Muscle of leg (tissue), 11 donors: ENCODE measurements around the gene ARHGEF11. TPM values are rescaled to one million over a fixed set of nuclear protein-coding genes. Genes with fewer than 3 reads are reported as not detected.

Source experiments
- DNase-seq: peaks from one replicate; pipeline ENCODE4 v3.0.0; 2013
- H3K27ac ChIP-seq: one replicate; pipeline ENCODE4 v1.5.1; 2013; ENCODE audit warnings: mild to moderate bottlenecking, low read length, control low read depth
- H3K27me3 ChIP-seq: one replicate; pipeline ENCODE4 v1.6.1; 2013; ENCODE audit warnings: low read length; ENCODE audit not compliant: control insufficient read depth, insufficient read depth
- H3K36me3 ChIP-seq: one replicate; pipeline ENCODE4 v1.6.1; 2013; ENCODE audit warnings: low read length; ENCODE audit not compliant: control insufficient read depth, insufficient read depth
- H3K4me1 ChIP-seq: one replicate; pipeline ENCODE4 v1.6.1; 2013; ENCODE audit warnings: low read length; ENCODE audit not compliant: control insufficient read depth, insufficient read depth
- H3K4me3 ChIP-seq: one replicate; pipeline ENCODE4 v1.5.1; 2013; ENCODE audit warnings: low read length, control low read depth
- H3K9me3 ChIP-seq: replicated peaks from 2 replicates; pipeline ENCODE4 v1.6.1; 2013; ENCODE audit warnings: low read depth, low read length; ENCODE audit not compliant: control insufficient read depth
- WGBS: methylation state at CpG from one replicate; pipeline ENCODE4 v1.1.5; 2013; ENCODE audit warnings: missing lambda C conversion rate; ENCODE audit not compliant: insufficient coverage; 5-methylcytosine and 5-hydroxymethylcytosine counted together
- polyA plus RNA-seq, 8 donors: library from polyadenylated mRNA; unstranded; fragments of 120-200 nt; gene quantifications; one replicate each; pipeline versions ENCODE4 v1.2.1 to v1.2.3, GENCODE V29; 2013; ENCODE audit warnings: inconsistent platforms in 1 of 8, low replicate concordance in 1 of 8; ENCODE audit not compliant: insufficient read length in 8 of 8, insufficient read depth in 1 of 8
- total RNA-seq: library from RNA; stranded (reverse); fragments of 120-200 nt; gene quantifications from one replicate; pipeline ENCODE4 v1.2.4, GENCODE V29; 2013

ARHGEF11 gene
- total and polyA plus RNA-seq, 9 donors, result 18.4 to 30.0 (median 22.3) TPM

- no CpG with 5 or more reads among the region's 4 CpGs for WGBS
Observed at GRCh38 chr1:156961709-156962108, 83.8 kb downstream of the ARHGEF11 start.

GRCh38 chr1:156959925-156960324 lies 85.6 kb downstream of the ARHGEF11 start:
- DNase-seq, result no peak
- no peaks in the 10 kb centered on the region for H3K9me3 ChIP-seq
- no peaks in the 10 kb centered on the region for H3K4me1 ChIP-seq
- H3K27me3 ChIP-seq, result no peaks in the 10 kb centered on the region
- WGBS, result 93% methylated on average over 5 of the region's 6 CpGs
- H3K27ac ChIP-seq, result no peak overlapping the region
- peaks cover 84% of the 10 kb centered on the region for H3K36me3 ChIP-seq
- no peak overlapping the region for H3K4me3 ChIP-seq

More at GRCh38 chr1:156961709-156962108, 83.8 kb downstream of the ARHGEF11 start:
- no peak for DNase-seq
- peaks cover 77% of the 10 kb centered on the region for H3K36me3 ChIP-seq
- no peak overlapping the region for H3K27ac ChIP-seq
- H3K27me3 ChIP-seq, result no peaks in the 10 kb centered on the region
- no peaks in the 10 kb centered on the region for H3K9me3 ChIP-seq
- no peak overlapping the region for H3K4me3 ChIP-seq
- H3K4me1 ChIP-seq, result no peaks in the 10 kb centered on the region

GRCh38 chr1:156959414-156959813 lies 86.1 kb downstream of the ARHGEF11 start:
- DNase-seq, result peak; percentile 30
- H3K9me3 ChIP-seq, result no peaks in the 10 kb centered on the region
- H3K27me3 ChIP-seq, result no peaks in the 10 kb centered on the region
- H3K27ac ChIP-seq, result no peak overlapping the region
- peaks cover 89% of the 10 kb centered on the region for H3K36me3 ChIP-seq
- WGBS, result 69% methylated on average over 2 of the region's 2 CpGs
- H3K4me1 ChIP-seq, result no peaks in the 10 kb centered on the region
- H3K4me3 ChIP-seq, result no peak overlapping the region

GRCh38 chr1:156958247-156958714 lies 87.3 kb downstream of the ARHGEF11 start:
- 100% methylated on average over 1 of the region's 2 CpGs for WGBS
- Histone ChIP-seq H3K36me3 (peaks cover 86% of the 10 kb centered on the region), H3K27me3 (no peaks in the 10 kb centered on the region), H3K9me3 (no peaks in the 10 kb centered on the region), H3K4me3 (no peak overlapping the region), H3K4me1 (no peaks in the 10 kb centered on the region), H3K27ac (no peak overlapping the region)
- no peak for DNase-seq

- Histone ChIP-seq H3K27me3 (no peaks in the 10 kb centered on the region), H3K36me3 (peaks cover 86% of the 10 kb centered on the region), H3K27ac (no peak overlapping the region), H3K9me3 (no peaks in the 10 kb centered on the region), H3K4me1 (no peaks in the 10 kb centered on the region), H3K4me3 (no peak overlapping the region)
- no peak for DNase-seq
- no CpG with 5 or more reads among the region's 3 CpGs for WGBS
Observed at GRCh38 chr1:156957634-156958033, 87.9 kb downstream of the ARHGEF11 start.

- DNase-seq, result no peak
- 98% methylated on average over 7 of the region's 10 CpGs for WGBS
Observed at GRCh38 chr1:156956333-156956732, 89.2 kb downstream of the ARHGEF11 start.

GRCh38 chr1:156953571-156953970 lies 92.0 kb downstream of the ARHGEF11 start:
- peaks cover 85% of the 10 kb centered on the region for H3K36me3 ChIP-seq
- no peak overlapping the region for H3K27ac ChIP-seq
- no peaks in the 10 kb centered on the region for H3K4me1 ChIP-seq
- H3K27me3 ChIP-seq, result no peaks in the 10 kb centered on the region
- WGBS, result no CpG with 5 or more reads among the region's 2 CpGs
- H3K4me3 ChIP-seq, result no peak overlapping the region
- DNase-seq, result no peak
- no peaks in the 10 kb centered on the region for H3K9me3 ChIP-seq

More at GRCh38 chr1:156956333-156956732, 89.2 kb downstream of the ARHGEF11 start:
- Histone ChIP-seq H3K9me3 (no peaks in the 10 kb centered on the region), H3K27me3 (no peaks in the 10 kb centered on the region), H3K4me3 (no peak overlapping the region), H3K36me3 (peaks cover 87% of the 10 kb centered on the region), H3K4me1 (no peaks in the 10 kb centered on the region), H3K27ac (no peak overlapping the region)

- no peak for DNase-seq
- Histone ChIP-seq H3K4me3 (no peak overlapping the region), H3K9me3 (no peaks in the 10 kb centered on the region), H3K4me1 (no peaks in the 10 kb centered on the region), H3K36me3 (peaks cover 85% of the 10 kb centered on the region), H3K27ac (no peak overlapping the region), H3K27me3 (no peaks in the 10 kb centered on the region)
- 98% methylated on average over 5 of the region's 5 CpGs for WGBS
Observed at GRCh38 chr1:156951371-156951770, 94.2 kb downstream of the ARHGEF11 start.

- no peaks in the 10 kb centered on the region for H3K4me1 ChIP-seq
- WGBS, result 95% methylated on average over 3 of the region's 5 CpGs
- no peak overlapping the region for H3K27ac ChIP-seq
- no peak for DNase-seq
- H3K36me3 ChIP-seq, result peaks cover 86% of the 10 kb centered on the region
- H3K4me3 ChIP-seq, result no peak overlapping the region
- H3K9me3 ChIP-seq, result no peaks in the 10 kb centered on the region
- no peaks in the 10 kb centered on the region for H3K27me3 ChIP-seq
Observed at GRCh38 chr1:156949127-156949526, 96.4 kb downstream of the ARHGEF11 start.

GRCh38 chr1:156948708-156949107 lies 96.8 kb downstream of the ARHGEF11 start:
- no peak for DNase-seq
- Histone ChIP-seq H3K9me3 (no peaks in the 10 kb centered on the region), H3K4me3 (no peak overlapping the region), H3K27me3 (no peaks in the 10 kb centered on the region), H3K4me1 (no peaks in the 10 kb centered on the region), H3K27ac (no peak overlapping the region), H3K36me3 (peaks cover 90% of the 10 kb centered on the region)
- no CpG with 5 or more reads among the region's 4 CpGs for WGBS
